K562 (cell line): Measurements from ENCODE around the gene APBA2. TPM values are rescaled to one million over a fixed set of nuclear protein-coding genes. Genes with fewer than 3 reads are reported as not detected.

Experiments used
- ATAC-seq: fragments of 200-7000 bp; cut with Tn5 transposase; 3 replicates; pipeline ENCODE4 v1.9.1; 2020; ENCODE audit warnings: moderate library complexity
- BruUV-seq: library from RNA; stranded (reverse); fragments of 400-500 nt; replicated peaks from 2 replicates; lab custom pipeline; 2021; lab: Mats Ljungman, UMichigan
- CTCF ChIA-PET: fragments of 300-600 bp; formaldehyde crosslinking; extraction: SDS; loops from one replicate; lab custom pipeline; 2021; ENCODE audit warnings: low intra/inter-chr PET ratio; lab: Yijun Ruan, JAX
- POLR2A ChIA-PET: fragments of 300-600, 350-650 bp; sonication (Branson Sonifier 250); formaldehyde crosslinking; extraction: SDS; loops from one replicate; lab custom pipeline; 2021; ENCODE audit warnings: antibody characterized with exemption, inconsistent platforms; lab: Yijun Ruan, JAX
- DNase-seq, 4 experiments: peaks; one replicate each; pipeline versions ENCODE4 v3.0.0 to v3.0.0-alpha.2; 2011 to 2018; ENCODE audit warnings: low spot score in 3 of 4, mixed read lengths in 3 of 4; ENCODE audit errors: extremely low read depth in 1 of 4
- FAIRE-seq: peaks from 2 replicates; lab custom pipeline; 2011; peaks lifted over from hg19 to GRCh38; lab: Jason Lieb, UNC
- H2AFZ ChIP-seq: 2 replicates; pipeline ENCODE4 v1.6.0; 2011; ENCODE audit warnings: low read depth, low read length, control low read depth, inconsistent platforms
- H3K27ac ChIP-seq: fragments of 200-600 bp; 3 replicates; pipeline ENCODE4 v1.8.0; 2011; ENCODE audit warnings: low read depth, mild to moderate bottlenecking, control low read depth, inconsistent platforms, low read length, moderate library complexity, mixed read lengths; ENCODE audit errors: extremely low read depth
- H3K27me3 ChIP-seq, 2 experiments: fragments of 300-600 bp in 1 of 2; 2 replicates in 1 of 2; 3 replicates in 1 of 2; pipeline versions ENCODE4 v1.6.0 to v1.8.0; 2011; ENCODE audit warnings: inconsistent platforms in 2 of 2, low read length in 2 of 2, mild to moderate bottlenecking in 1 of 2, mixed read lengths in 1 of 2, moderate library complexity in 1 of 2; ENCODE audit not compliant: control insufficient read depth in 2 of 2, insufficient read depth in 2 of 2
- H3K36me3 ChIP-seq: fragments of 300-600 bp; 3 replicates; pipeline ENCODE4 v1.8.0; 2011; ENCODE audit warnings: mild to moderate bottlenecking, low read length, inconsistent platforms; ENCODE audit not compliant: control insufficient read depth, insufficient read depth
- H3K4me1 ChIP-seq, 2 experiments: fragments of 200-600 bp in 1 of 2; replicated peaks in 1 of 2; 2 replicates in 1 of 2; 3 replicates in 1 of 2; pipeline versions ENCODE4 v1.5.1 to v1.8.0; 2011; ENCODE audit warnings: inconsistent platforms in 2 of 2, low read length in 2 of 2, mild to moderate bottlenecking in 1 of 2, mixed read lengths in 1 of 2, moderate library complexity in 1 of 2; ENCODE audit not compliant: control insufficient read depth in 2 of 2, insufficient read depth in 2 of 2
- H3K4me2 ChIP-seq: 2 replicates; pipeline ENCODE4 v1.6.1; 2011; ENCODE audit warnings: low read length, control low read depth, inconsistent platforms, mixed read lengths; ENCODE audit not compliant: insufficient read depth
- H3K4me3 ChIP-seq: fragments of 200-600 bp; sonication (generic), shearing (Covaris generic); 2 replicates; pipeline ENCODE4 v1.5.1; 2016; ENCODE audit warnings: control low read depth, inconsistent platforms
- H3K79me2 ChIP-seq: fragments of 200-600 bp; 3 replicates; pipeline ENCODE4 v1.8.0; 2011; ENCODE audit warnings: low read length, inconsistent platforms; ENCODE audit not compliant: control insufficient read depth, insufficient read depth
- H3K9ac ChIP-seq, 2 experiments: 2 replicates each; pipeline versions ENCODE4 v1.6.0 to v1.6.1; 2011; ENCODE audit warnings: low read depth in 2 of 2, low read length in 2 of 2, control low read depth in 1 of 2, inconsistent platforms in 1 of 2, mild to moderate bottlenecking in 1 of 2, mixed read lengths in 1 of 2; ENCODE audit not compliant: insufficient read depth in 1 of 2
- H3K9me1 ChIP-seq: one replicate; pipeline ENCODE4 v1.6.0; 2011; ENCODE audit warnings: inconsistent platforms, mild to moderate bottlenecking, low read length, moderate library complexity; ENCODE audit not compliant: control insufficient read depth, insufficient read depth
- H3K9me3 ChIP-seq: replicated peaks from 2 replicates; pipeline ENCODE4 v1.5.1; 2011; ENCODE audit warnings: low read depth, low read length, inconsistent platforms; ENCODE audit not compliant: control insufficient read depth, insufficient read depth
- H4K20me1 ChIP-seq: replicated peaks from 2 replicates; pipeline ENCODE4 v1.6.1; 2011; ENCODE audit warnings: low read length, inconsistent platforms, mixed read lengths; ENCODE audit not compliant: control insufficient read depth, insufficient read depth
- ATF3 ChIP-seq, 2 experiments: fragments of 450-650 bp in 1 of 2; sonication (generic) in 1 of 2; formaldehyde crosslinking in 1 of 2; IDR thresholded peaks in 1 of 2; conservative IDR thresholded peaks in 1 of 2; 2 replicates each; pipeline versions ENCODE4 v1.6.1 to v1.8.1; 2016 to 2023; ENCODE audit warnings: mild to moderate bottlenecking in 2 of 2, moderate library complexity in 2 of 2, inconsistent platforms in 1 of 2, missing genetic modification reagents in 1 of 2
- CAMTA2 ChIP-seq: fragments of 250-450 bp; sonication (Bioruptor Pico); conservative IDR thresholded peaks from 2 replicates; pipeline ENCODE4 v1.5.1; 2022
- CCAR2 ChIP-seq: fragments of 200-400 bp; formaldehyde crosslinking; IDR thresholded peaks from 2 replicates; pipeline ENCODE4 v1.6.1; 2017; ENCODE audit warnings: mild to moderate bottlenecking, low read depth, low read length
- FOS ChIP-seq: IDR thresholded peaks from 3 replicates; pipeline ENCODE4 v1.6.1; 2011; ENCODE audit not compliant: insufficient read length; ENCODE audit errors: extremely low read depth
- MLLT1 ChIP-seq, 2 experiments: fragments of 450-650 bp; IDR thresholded peaks; 2 replicates each; pipeline ENCODE4 v1.6.1; 2016
- NONO ChIP-seq, 2 experiments: fragments of 200-400 bp in 1 of 2; fragments of 450-650 bp in 1 of 2; formaldehyde crosslinking in 1 of 2; IDR thresholded peaks; 2 replicates each; pipeline ENCODE4 v1.6.1; 2017; ENCODE audit warnings: low read depth in 2 of 2, mild to moderate bottlenecking in 2 of 2, moderate library complexity in 2 of 2, low read length in 1 of 2
- NR2C2 ChIP-seq, 2 experiments: fragments of 200-800 bp in 1 of 2; sonication (Bioruptor generic) in 1 of 2; sonication (generic) in 1 of 2; formaldehyde crosslinking in 1 of 2; IDR thresholded peaks; 2 replicates each; pipeline versions ENCODE4 v1.6.1 to v1.8.0; 2016 to 2022; ENCODE audit warnings: mild to moderate bottlenecking in 1 of 2, missing compliant biosample characterization in 1 of 2, missing genetic modification characterization in 1 of 2, missing genetic modification reagents in 1 of 2
- RBBP5 ChIP-seq: fragments of 200-600 bp; sonication (generic); IDR thresholded peaks from 2 replicates; pipeline ENCODE4 v1.6.1; 2012; ENCODE audit warnings: borderline replicate concordance, mild to moderate bottlenecking, low read length, control low read depth, inconsistent platforms; ENCODE audit not compliant: insufficient read depth, poor library complexity, severe bottlenecking
- SIX5 ChIP-seq, 2 experiments: IDR thresholded peaks; 2 replicates each; pipeline ENCODE4 v1.6.1; 2011; ENCODE audit warnings: low read length in 2 of 2, borderline replicate concordance in 1 of 2, low read depth in 1 of 2, mild to moderate bottlenecking in 1 of 2, moderate library complexity in 1 of 2; ENCODE audit not compliant: insufficient read depth in 1 of 2
- SNIP1 ChIP-seq: fragments of 450-650 bp; IDR thresholded peaks from 2 replicates; pipeline ENCODE4 v1.7.1; 2017; ENCODE audit warnings: low read depth, mild to moderate bottlenecking
- SP1 ChIP-seq: sonication (generic); formaldehyde crosslinking; IDR thresholded peaks from 2 replicates; pipeline ENCODE4 v1.8.1; 2022; ENCODE audit warnings: mild to moderate bottlenecking, missing genetic modification reagents
- TRIM24 ChIP-seq, 2 experiments: fragments of 450-650 bp; IDR thresholded peaks; 2 replicates each; pipeline ENCODE4 v1.6.1; 2016
- ZNF445 ChIP-seq: fragments of 250-450 bp; sonication (Bioruptor Pico); IDR thresholded peaks from 2 replicates; pipeline ENCODE4 v1.4.0; 2020; ENCODE audit warnings: low read depth, mild to moderate bottlenecking, moderate library complexity
- WGBS: fragments of 100-300 bp; shearing (Covaris generic); methylation state at CpG from one replicate; pipeline ENCODE4 v1.1.6; 2016; ENCODE audit warnings: low coverage, mixed read lengths; ENCODE audit not compliant: insufficient coverage; ENCODE audit errors: missing lambda C conversion rate; 5-methylcytosine and 5-hydroxymethylcytosine counted together
- in situ Hi-C: fragments of 300-500 bp; cut with MboI; formaldehyde crosslinking; loops from 4 replicates; pipeline ENCODE4 v1.15.0; 2018; ENCODE audit warnings: inconsistent platforms, mixed read lengths
- intact Hi-C: fragments of 100-400 bp; cut with micrococcal nuclease; formaldehyde crosslinking; loops from 2 replicates; pipeline ENCODE4 v1.14.2; 2022
- polyA plus RNA-seq, 8 experiments: library from polyadenylated mRNA; depleted of rRNA in 4 of 8; stranded (reverse) in 5 of 8; unstranded in 3 of 8; fragments of >200 nt; fragmentation: Nextera tagmentation in 2 of 8; fragmentation: Illumina TruSeq in 1 of 8; extraction: Ambion mirVana in 2 of 8; extraction: Trizol in 1 of 8; gene quantifications; 2 replicates each; pipeline versions ENCODE4 v1.2.1 to v1.2.3, GENCODE V29; 2011 to 2014; ENCODE audit warnings: inconsistent platforms in 1 of 8, missing spikeins in 1 of 8
- total RNA-seq, 7 experiments: library from RNA; depleted of rRNA in 6 of 7; stranded (reverse); fragments of >200 nt in 6 of 7; fragmentation: Illumina TruSeq in 2 of 7; extraction: Trizol in 2 of 7; gene quantifications; 2 replicates each; pipeline versions ENCODE4 v1.2.1 to v1.2.3, GENCODE V29; 2011 to 2021; ENCODE audit warnings: low replicate concordance in 1 of 7
- TF ChIP-seq, protein P1 (sequence below), 2 experiments: IDR thresholded peaks in 1 of 2; conservative IDR thresholded peaks in 1 of 2; 2 replicates each; pipeline ENCODE4 v1.6.1; 2016; ENCODE audit warnings: low read depth in 2 of 2, mild to moderate bottlenecking in 1 of 2, missing compliant biosample characterization in 1 of 2, missing genetic modification characterization in 1 of 2, moderate library complexity in 1 of 2

APBA2 gene
- total and polyA plus RNA-seq, 9 of the 15 experiments (the other 6 are each of a cell fraction or from before 2014, with no cell fraction given) = 0.24 to 40.9 (median 25.2) TPM

DNA sequence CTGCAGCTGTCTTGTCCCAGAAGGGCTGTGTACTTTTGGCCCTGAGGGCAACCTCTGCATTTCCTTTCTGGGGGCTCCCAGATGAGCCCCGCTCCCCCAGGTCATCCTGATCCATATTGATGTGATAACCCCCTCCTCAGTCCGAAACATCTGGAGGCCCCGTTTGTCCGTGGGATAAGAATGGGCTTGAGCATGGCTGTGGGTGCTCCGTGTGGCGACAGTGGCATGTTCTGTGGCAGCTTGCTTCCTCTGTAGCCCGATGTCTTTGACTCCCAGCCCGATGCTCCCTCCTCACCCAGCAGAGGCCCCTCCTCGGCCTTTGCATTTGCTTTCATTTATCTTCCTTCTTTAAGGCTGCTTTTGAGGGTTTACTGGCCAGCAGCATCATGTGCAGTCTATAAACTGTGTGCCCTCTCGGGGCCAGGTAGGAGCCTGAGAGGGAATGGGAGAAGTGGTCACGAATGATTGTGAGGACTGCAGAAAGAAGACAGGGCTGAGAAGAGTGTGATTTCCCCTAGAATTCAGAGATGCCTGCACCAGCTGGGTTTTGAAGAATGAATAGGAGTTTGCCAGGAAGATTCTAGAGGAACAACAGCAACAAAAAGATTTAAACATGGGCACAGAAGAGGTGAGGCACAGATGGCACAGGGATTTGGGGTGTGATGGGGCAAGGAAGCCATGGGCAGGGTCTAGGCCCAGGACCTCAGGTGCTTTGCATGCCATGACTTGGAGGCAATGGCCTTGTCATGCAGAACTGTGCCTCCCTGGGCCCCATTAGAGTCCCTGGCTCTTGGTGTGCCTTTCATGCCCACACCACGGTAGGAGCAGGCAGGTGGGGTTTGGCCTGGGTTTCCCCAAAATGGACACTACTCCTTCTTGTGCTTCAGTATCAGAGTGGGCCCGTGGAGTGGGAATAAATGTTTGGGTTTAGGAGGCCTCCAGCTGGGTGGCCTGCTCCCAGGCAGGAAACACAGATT is 34.2 kb downstream of the APBA2 start:
- Histone ChIP-seq H3K79me2 (peaks cover 39% of the 10 kb centered on the region), H3K4me2 (no peak overlapping the region), H3K9ac (no peak overlapping the region; a peak in 1 of 4 replicates), H3K4me1 (peaks cover 12 to 35% of the 10 kb centered on the region in 2 experiments), H4K20me1 (no peaks in the 10 kb centered on the region; the same call in 1 of the 2 replicates), H3K4me3 (no peak overlapping the region), H3K9me3 (no peaks in the 10 kb centered on the region; the same call in 1 of the 2 replicates), H3K36me3 (peaks cover 22% of the 10 kb centered on the region), H3K9me1 (no peaks in the 10 kb centered on the region), H2AFZ (no peak overlapping the region), H3K27ac (no peak overlapping the region), H3K27me3 (no peaks in the 10 kb centered on the region)
- DNase-seq (no peak), FAIRE-seq (no peak), ATAC-seq (no peak)
- WGBS = 76% methylated on average over 13 of the region's 13 CpGs
- POLR2A ChIA-PET = interaction anchor here (0.8 to 1.5 kb wide), 4 partner anchors 13 to 51 kb away, joined by 3 to 5 read pairs (median 4); no protein-coding TSS in a partner anchor
- no TSS peak for BruUV-seq
- intact Hi-C loops = no loop called here
- CTCF ChIA-PET = no interaction called here
- in situ Hi-C loops = no loop called here
- TF ChIP-seq SNIP1 (no peak), CCAR2 (no peak), SP1 (no peak), ATF3 (IDR thresholded peaks at IDR 0.05) (no peak), ATF3 (CRISPR knock-in tag; conservative IDR thresholded peaks at IDR 0.05) (no peak), FOS (no peak), MLLT1 (IDR thresholded peaks at IDR 0.05) (no peak), SIX5 (IDR thresholded peaks at IDR 0.05; ENCODE audit: borderline replicate concordance in 1 of 2, insufficient read depth in 1 of 2, low read depth in 1 of 2, low read length in 2 of 2) (no peak), ZNF445 (no peak), RBBP5 (no peak), NONO (IDR thresholded peaks at IDR 0.05; ENCODE audit: low read depth in 2 of 2, low read length in 1 of 2) (no peak), NR2C2 (CRISPR knock-in tag; IDR thresholded peaks at IDR 0.05) (no peak), NR2C2 (tag; IDR thresholded peaks at IDR 0.05) (no peak), TRIM24 (IDR thresholded peaks at IDR 0.05) (no peak), CAMTA2 (CRISPR knock-in tag) (no peak)
- TF ChIP-seq, protein P1, sequence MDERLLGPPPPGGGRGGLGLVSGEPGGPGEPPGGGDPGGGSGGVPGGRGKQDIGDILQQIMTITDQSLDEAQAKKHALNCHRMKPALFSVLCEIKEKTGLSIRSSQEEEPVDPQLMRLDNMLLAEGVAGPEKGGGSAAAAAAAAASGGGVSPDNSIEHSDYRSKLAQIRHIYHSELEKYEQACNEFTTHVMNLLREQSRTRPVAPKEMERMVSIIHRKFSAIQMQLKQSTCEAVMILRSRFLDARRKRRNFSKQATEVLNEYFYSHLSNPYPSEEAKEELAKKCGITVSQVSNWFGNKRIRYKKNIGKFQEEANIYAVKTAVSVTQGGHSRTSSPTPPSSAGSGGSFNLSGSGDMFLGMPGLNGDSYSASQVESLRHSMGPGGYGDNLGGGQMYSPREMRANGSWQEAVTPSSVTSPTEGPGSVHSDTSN (CRISPR knock-in tag; IDR thresholded peaks at IDR 0.05; ENCODE audit: low read depth) = no peak
- TF ChIP-seq, protein P1 (tag; conservative IDR thresholded peaks at IDR 0.05; ENCODE audit: low read depth) = no peak
